ENCODE results near the gene CTSD. TPM values are rescaled to one million over a fixed set of nuclear protein-coding genes. Genes with fewer than 3 reads are reported as not detected.

Gene CTSD
- total RNA-seq, 2 experiments from 2014 or later = 52.0 to 58.7 TPM

Other genes starting within 250 kb of the CTSD start
- gene DUSP8, start 191.7 kb downstream of the CTSD start, total RNA-seq = 1 to 10 TPM; 1.6 to 2.4 TPM
- gene KRTAP5-1, start 178.6 kb downstream of the CTSD start, total RNA-seq = not detected
- gene KRTAP5-2, start 165.6 kb downstream of the CTSD start, total RNA-seq = not detected
- not detected for gene KRTAP5-3, start 155.5 kb downstream of the CTSD start, total RNA-seq
- gene KRTAP5-4, start 141.8 kb downstream of the CTSD start, total RNA-seq = not detected
- not detected for gene KRTAP5-5, start 134.2 kb downstream of the CTSD start, total RNA-seq
- gene KRTAP5-6, start 66.7 kb downstream of the CTSD start, total RNA-seq = not detected
- gene IFITM10, start 13.3 kb downstream of the CTSD start, total RNA-seq = under 1 TPM; 0.27 to 0.29 TPM
- gene SYT8, start 71.1 kb upstream of the CTSD start, total RNA-seq = not detected
- not detected for gene TNNI2, start 75.1 kb upstream of the CTSD start, total RNA-seq
- gene LSP1, start 89.2 kb upstream of the CTSD start, total RNA-seq = 100 to 1,000 TPM; 179 to 181 TPM
- gene PRR33, start 128.0 kb upstream of the CTSD start, total RNA-seq = under 1 TPM in 1 of 2 experiments, not detected in 1; 0.07 TPM
- 1 to 10 TPM; 6.0 to 6.8 TPM for gene TNNT3, start 155.8 kb upstream of the CTSD start, total RNA-seq
- 100 to 1,000 TPM; 115 to 119 TPM for gene MRPL23, start 183.4 kb upstream of the CTSD start, total RNA-seq
- not detected for gene H19, start 233.9 kb upstream of the CTSD start, total RNA-seq

Measured in activated CD4-positive, alpha-beta memory T cell treated with anti-CD3 and anti-CD28 coated beads for 36 hours (primary cell).